LHCN-M2 (cell line): Measurements from ENCODE around the gene ARHGAP10. TPM values are rescaled to one million over a fixed set of nuclear protein-coding genes. Genes with fewer than 3 reads are reported as not detected.

Source experiments
- DNase-seq: peaks from one replicate; pipeline ENCODE4 v3.0.0-alpha.2; 2012; ENCODE audit warnings: low read depth
- polyA plus RNA-seq: library from polyadenylated mRNA; unstranded; fragments of >200 nt; gene quantifications from one replicate; pipeline ENCODE4 v1.2.1, GENCODE V29; 2012; ENCODE audit warnings: missing spikeins
- total RNA-seq: library from RNA; depleted of rRNA; stranded (reverse); fragments of >200 nt; gene quantifications from 2 replicates; pipeline ENCODE4 v1.2.3, GENCODE V29; 2014; rRNA removed

Gene ARHGAP10
- 27.1 and 28.9 TPM in 2 replicates for total RNA-seq
- polyA plus RNA-seq: 20.1 TPM

- peak; percentile 85 for DNase-seq
Measured at GRCh38 chr4:147731580-147732517, at the start of gene ARHGAP10. Gene ARHGAP10 (plus strand): TSS chr4:147732088. CDS start chr4:147732302, 214 bp downstream.

- no peak for DNase-seq
Measured at GRCh38 chr4:147682755-147683154, 49.1 kb upstream of the ARHGAP10 start.

- peak; percentile 36 for DNase-seq
Measured at GRCh38 chr4:147683188-147683591, 48.7 kb upstream of the ARHGAP10 start.

- DNase-seq: peak; percentile 89
Measured at GRCh38 chr4:147683717-147684700, 47.9 kb upstream of the ARHGAP10 start, which contains the start of gene PRMT9. Gene PRMT9 (minus strand): TSS chr4:147684163. CDS start chr4:147683987, 176 bp downstream.

- no peak for DNase-seq
Measured at GRCh38 chr4:147689067-147689466, 42.8 kb upstream of the ARHGAP10 start.

- DNase-seq: no peak
Measured at GRCh38 chr4:147691820-147692219, 40.1 kb upstream of the ARHGAP10 start.

- no peak for DNase-seq
Measured at GRCh38 chr4:147693218-147693617, 38.7 kb upstream of the ARHGAP10 start.

GRCh38 chr4:147696866-147697265 lies 35.0 kb upstream of the ARHGAP10 start:
- no peak for DNase-seq

GRCh38 chr4:147704846-147705245 lies 27.0 kb upstream of the ARHGAP10 start:
- no peak for DNase-seq

- peak; percentile 51 for DNase-seq
Measured at GRCh38 chr4:147707892-147708672, 23.8 kb upstream of the ARHGAP10 start.

- peak; percentile 58 for DNase-seq
Measured at GRCh38 chr4:147709999-147710398, 21.9 kb upstream of the ARHGAP10 start.

- DNase-seq: peak; percentile 71
Measured at GRCh38 chr4:147714575-147715401, 17.1 kb upstream of the ARHGAP10 start.

- no peak for DNase-seq
Measured at GRCh38 chr4:147717878-147718277, 14.0 kb upstream of the ARHGAP10 start.

- DNase-seq: no peak
Measured at GRCh38 chr4:147723326-147723725, 8.6 kb upstream of the ARHGAP10 start.

GRCh38 chr4:147724468-147725201 lies 7.3 kb upstream of the ARHGAP10 start:
- DNase-seq: no peak

- no peak for DNase-seq
Measured at GRCh38 chr4:147725673-147726072, 6.2 kb upstream of the ARHGAP10 start.

- DNase-seq: no peak
Measured at GRCh38 chr4:147727476-147728028, 4.3 kb upstream of the ARHGAP10 start.

GRCh38 chr4:147730333-147730732 lies 1.6 kb upstream of the ARHGAP10 start:
- DNase-seq: no peak
